Stomach (tissue), 4 donors: ENCODE measurements around the gene FHL1.

ENCODE experiments used
- EP300 ChIP-seq: sonication (generic); formaldehyde crosslinking; IDR thresholded peaks from one replicate; pipeline ENCODE4 v1.6.1; 2017; ENCODE audit warnings: antibody characterized with exemption
- POLR2A ChIP-seq, 4 donors: fragments of 450-650 bp; IDR thresholded peaks; one replicate each; pipeline ENCODE4 v1.6.1; 2016; ENCODE audit warnings: antibody characterized with exemption in 4 of 4, control low read depth in 2 of 4, mild to moderate bottlenecking in 1 of 4, moderate library complexity in 1 of 4
- POLR2AphosphoS5 ChIP-seq, 3 donors: sonication (generic); formaldehyde crosslinking; IDR thresholded peaks; one replicate each; pipeline ENCODE4 v1.6.1; 2016; ENCODE audit warnings: antibody characterized with exemption in 3 of 3

DNA sequence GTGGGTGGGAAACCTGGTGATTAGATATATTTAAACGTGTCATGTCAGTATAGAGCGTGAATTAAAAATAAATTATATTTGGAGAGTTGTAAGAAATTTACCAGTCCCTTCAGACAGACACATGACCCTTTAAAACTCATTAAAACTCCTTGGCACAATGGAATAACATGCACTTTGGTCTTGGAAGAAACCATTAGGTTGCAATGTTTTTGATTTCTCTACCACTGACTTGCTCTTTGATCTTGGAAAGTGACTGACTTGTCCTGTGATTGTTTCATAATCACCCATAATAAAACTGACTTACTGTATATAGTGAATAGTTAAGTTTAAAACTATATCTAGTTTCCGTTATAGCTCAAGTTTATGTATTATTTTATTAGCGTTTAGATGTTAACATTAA lies 35.8 kb downstream of the FHL1 start:
- no peak for TF ChIP-seq POLR2A (IDR thresholded peaks at IDR 0.05)
- no peak for TF ChIP-seq EP300
- no peak for TF ChIP-seq POLR2AphosphoS5 (IDR thresholded peaks at IDR 0.05)
